Calu3 (cell line): Measurements from ENCODE around the gene NAGK. TPM values are rescaled to one million over a fixed set of nuclear protein-coding genes. Genes with fewer than 3 reads are reported as not detected.

Experiments used
- BruUV-seq: library from RNA; stranded (reverse); fragments of 400-500 nt; replicated peaks from 2 replicates; lab custom pipeline; 2021; lab: Mats Ljungman, UMichigan
- CTCF ChIA-PET: fragments of 300-600 bp; sonication (Branson Sonifier 250); formaldehyde crosslinking; loops from one replicate; lab custom pipeline; 2022; ENCODE audit warnings: antibody characterized with exemption; lab: Charles Lee
- DNase-seq: peaks from one replicate; pipeline ENCODE4 v3.0.0; 2022
- H3K27ac Mint-ChIP-seq: one replicate; pipeline ENCODE4 v1.8.0; 2022; ENCODE audit warnings: mixed read lengths; ENCODE audit not compliant: unreplicated experiment
- H3K27me3 Mint-ChIP-seq: one replicate; pipeline ENCODE4 v1.8.0; 2022; ENCODE audit warnings: mixed read lengths; ENCODE audit not compliant: unreplicated experiment
- H3K36me3 Mint-ChIP-seq: one replicate; pipeline ENCODE4 v1.8.0; 2022; ENCODE audit warnings: mild to moderate bottlenecking, moderate library complexity, mixed read lengths; ENCODE audit not compliant: insufficient read depth, unreplicated experiment
- H3K4me1 Mint-ChIP-seq: one replicate; pipeline ENCODE4 v1.8.0; 2022; ENCODE audit warnings: mild to moderate bottlenecking, low read depth, mixed read lengths; ENCODE audit not compliant: unreplicated experiment
- H3K4me3 Mint-ChIP-seq: one replicate; pipeline ENCODE4 v1.8.0; 2022; ENCODE audit warnings: mild to moderate bottlenecking, low read depth, moderate library complexity, mixed read lengths; ENCODE audit not compliant: unreplicated experiment
- H3K9me3 Mint-ChIP-seq: one replicate; pipeline ENCODE4 v1.8.0; 2022; ENCODE audit warnings: low read depth, mixed read lengths; ENCODE audit not compliant: unreplicated experiment
- intact Hi-C: fragments of 100-400 bp; cut with micrococcal nuclease; formaldehyde crosslinking; loops from one replicate; pipeline ENCODE4 v1.10.0; 2022; ENCODE audit not compliant: unreplicated experiment
- total RNA-seq: library from RNA; stranded (reverse); gene quantifications from 2 replicates; pipeline ENCODE4 v1.2.3, GENCODE V29; 2022
- TF ChIP-seq, protein P1 (sequence below): fragments of 200-600 bp; IDR thresholded peaks from one replicate; pipeline ENCODE4 v1.8.0; 2022; ENCODE audit warnings: antibody characterized with exemption; ENCODE audit not compliant: unreplicated experiment

NAGK gene
- total RNA-seq, 1 experiment from 2014 or later: 63.2 TPM

- intact Hi-C loops: loop anchor here (1.0 kb wide), 1 partner anchor 44 kb away; no protein-coding TSS in a partner anchor
- DNase-seq: no peak
- Mint-ChIP-seq H3K4me3 (peak overlapping the region; percentile 97), H3K36me3 (peaks cover 23% of the 10 kb centered on the region), H3K27me3 (peaks cover 27% of the 10 kb centered on the region), H3K4me1 (peaks cover 31% of the 10 kb centered on the region), H3K9me3 (no peaks in the 10 kb centered on the region), H3K27ac (peak overlapping the region; percentile 90)
- TF ChIP-seq, protein P1, sequence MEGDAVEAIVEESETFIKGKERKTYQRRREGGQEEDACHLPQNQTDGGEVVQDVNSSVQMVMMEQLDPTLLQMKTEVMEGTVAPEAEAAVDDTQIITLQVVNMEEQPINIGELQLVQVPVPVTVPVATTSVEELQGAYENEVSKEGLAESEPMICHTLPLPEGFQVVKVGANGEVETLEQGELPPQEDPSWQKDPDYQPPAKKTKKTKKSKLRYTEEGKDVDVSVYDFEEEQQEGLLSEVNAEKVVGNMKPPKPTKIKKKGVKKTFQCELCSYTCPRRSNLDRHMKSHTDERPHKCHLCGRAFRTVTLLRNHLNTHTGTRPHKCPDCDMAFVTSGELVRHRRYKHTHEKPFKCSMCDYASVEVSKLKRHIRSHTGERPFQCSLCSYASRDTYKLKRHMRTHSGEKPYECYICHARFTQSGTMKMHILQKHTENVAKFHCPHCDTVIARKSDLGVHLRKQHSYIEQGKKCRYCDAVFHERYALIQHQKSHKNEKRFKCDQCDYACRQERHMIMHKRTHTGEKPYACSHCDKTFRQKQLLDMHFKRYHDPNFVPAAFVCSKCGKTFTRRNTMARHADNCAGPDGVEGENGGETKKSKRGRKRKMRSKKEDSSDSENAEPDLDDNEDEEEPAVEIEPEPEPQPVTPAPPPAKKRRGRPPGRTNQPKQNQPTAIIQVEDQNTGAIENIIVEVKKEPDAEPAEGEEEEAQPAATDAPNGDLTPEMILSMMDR: no peak
- BruUV-seq: TSS peak; percentile 92
- CTCF ChIA-PET: interaction anchor here (0.8 to 4.1 kb wide), 3 partner anchors 18 to 159 kb away, joined by 4 to 32 read pairs (median 27); partner anchors contain the start of gene PAIP2B
Measured at GRCh38 chr2:71067567-71068217, 756 bp upstream of the NAGK start.

- H3K4me3 Mint-ChIP-seq: peak overlapping the region; percentile 97
- peaks cover 31% of the 10 kb centered on the region for H3K4me1 Mint-ChIP-seq
- no peak for DNase-seq
- H3K9me3 Mint-ChIP-seq: no peaks in the 10 kb centered on the region
- BruUV-seq: TSS peak; percentile 83
- intact Hi-C loops: no loop called here
- peaks cover 35% of the 10 kb centered on the region for H3K36me3 Mint-ChIP-seq
- TF ChIP-seq, protein P1: no peak
- H3K27me3 Mint-ChIP-seq: peaks cover 10% of the 10 kb centered on the region
- CTCF ChIA-PET: interaction anchor here (1.2 to 4.1 kb wide), 3 partner anchors 20 to 48 kb away, joined by 6 to 32 read pairs (median 27); no protein-coding TSS in a partner anchor
- H3K27ac Mint-ChIP-seq: peak overlapping the region; percentile 90
Measured at GRCh38 chr2:71069376-71069775, 928 bp downstream of the NAGK start.

DNA sequence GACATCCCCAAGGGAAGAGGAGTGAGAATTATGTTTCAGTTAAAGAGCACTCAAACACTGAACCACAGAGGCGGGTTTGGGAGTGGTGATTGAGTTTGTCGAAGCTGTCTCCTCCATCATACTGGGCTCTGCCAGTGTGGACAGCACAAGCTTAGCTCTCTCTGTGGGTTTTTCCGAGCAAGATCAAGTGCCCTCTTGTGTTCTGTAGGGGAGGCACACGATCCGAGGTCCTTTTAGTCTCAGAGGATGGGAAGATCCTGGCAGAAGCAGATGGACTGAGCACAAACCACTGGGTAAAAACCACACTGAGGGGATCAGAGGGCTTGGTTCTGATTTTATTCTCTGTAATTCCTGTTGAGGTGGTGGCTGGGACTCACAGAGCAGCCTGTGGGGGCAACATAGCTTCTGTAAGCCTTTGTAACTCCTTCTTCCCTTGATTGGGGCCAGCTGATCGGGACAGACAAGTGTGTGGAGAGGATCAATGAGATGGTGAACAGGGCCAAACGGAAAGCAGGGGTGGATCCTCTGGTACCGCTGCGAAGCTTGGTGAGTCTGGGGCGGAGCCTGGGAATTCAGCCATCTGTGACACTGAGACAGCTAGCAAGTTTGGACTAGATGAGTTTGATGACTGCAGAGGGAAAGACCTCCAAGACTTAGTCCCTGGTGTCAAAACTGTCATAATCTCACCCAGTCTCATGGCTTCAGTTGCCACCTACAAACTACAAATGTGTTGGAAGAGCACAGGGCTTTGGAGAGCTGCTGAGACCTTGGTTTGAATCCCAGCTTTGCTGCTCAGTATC, 2.0 kb downstream of the NAGK start:
- BruUV-seq: no TSS peak
- Mint-ChIP-seq H3K27me3 (no peaks in the 10 kb centered on the region), H3K9me3 (no peaks in the 10 kb centered on the region), H3K27ac (no peak overlapping the region), H3K4me1 (peaks cover 31% of the 10 kb centered on the region), H3K4me3 (no peak overlapping the region), H3K36me3 (peaks cover 41% of the 10 kb centered on the region)
- DNase-seq: peak; percentile 32
- intact Hi-C loops: no loop called here
- TF ChIP-seq, protein P1: no peak
- CTCF ChIA-PET: interaction anchor here (0.9 to 4.1 kb wide), 5 partner anchors 10 to 49 kb away, joined by 3 to 32 read pairs (median 6); no protein-coding TSS in a partner anchor

DNA sequence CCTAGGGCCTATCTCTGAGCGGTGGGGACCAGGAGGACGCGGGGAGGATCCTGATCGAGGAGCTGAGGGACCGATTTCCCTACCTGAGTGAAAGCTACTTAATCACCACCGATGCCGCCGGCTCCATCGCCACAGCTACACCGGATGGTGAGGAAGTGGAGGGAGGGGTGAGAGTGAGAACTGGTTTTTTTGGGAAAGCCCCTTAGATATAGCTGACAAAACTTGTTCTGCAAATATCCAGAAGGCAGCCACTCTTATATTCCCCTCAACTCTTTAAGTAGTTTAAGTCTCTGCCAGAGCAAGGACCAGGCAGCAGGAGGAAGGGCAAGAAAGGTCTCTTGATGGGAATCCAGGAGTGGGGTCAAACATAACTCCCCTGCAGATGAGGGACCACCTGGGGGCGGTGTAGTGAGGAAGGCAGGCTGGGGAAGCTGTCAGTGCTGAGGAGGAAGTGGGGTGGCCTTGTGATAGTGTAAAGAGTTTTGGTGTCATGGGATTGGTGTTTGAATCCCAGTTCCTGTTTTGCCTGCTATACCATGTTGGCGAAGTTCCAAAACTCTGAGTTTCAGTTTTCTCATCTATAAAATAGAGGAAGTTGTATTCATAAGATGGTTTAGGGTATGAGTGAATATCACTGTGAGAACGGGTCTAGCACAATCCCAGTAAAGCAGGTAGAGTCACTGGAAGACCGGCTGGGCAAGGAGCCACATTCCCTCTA, 3.4 kb downstream of the NAGK start:
- CTCF ChIA-PET: interaction anchor here (0.9 kb wide), 1 partner anchor 10 kb away, joined by 3 read pairs; no protein-coding TSS in a partner anchor
- no TSS peak for BruUV-seq

More for the DNA sequence above, 3.4 kb downstream of the NAGK start:
- Mint-ChIP-seq H3K36me3 (peaks cover 41% of the 10 kb centered on the region), H3K27ac (no peak overlapping the region), H3K4me3 (no peak overlapping the region), H3K27me3 (no peaks in the 10 kb centered on the region), H3K9me3 (no peaks in the 10 kb centered on the region), H3K4me1 (peaks cover 31% of the 10 kb centered on the region)
- no peak for DNase-seq
- intact Hi-C loops: no loop called here
- TF ChIP-seq, protein P1: no peak
